ENCODE measurements around the gene CREB3L4.

GRCh38 chr1:153944827-153945117 lies 22.9 kb upstream of the CREB3L4 start:
- TF ChIP-seq POLR2A (IDR thresholded peaks at IDR 0.05; ENCODE audit: low read depth, low read length) (no peak), SPI1 (IDR thresholded peaks at IDR 0.05; ENCODE audit: low read depth, low read length) (no peak), POLR2AphosphoS5 (IDR thresholded peaks at IDR 0.05; ENCODE audit: low read depth, low read length) (no peak), POU2F2 (IDR thresholded peaks at IDR 0.05; ENCODE audit: low read depth, low read length) (no peak)

Data from GM12891 (cell line).